ENCODE results near the gene SEZ6L.

DNA sequence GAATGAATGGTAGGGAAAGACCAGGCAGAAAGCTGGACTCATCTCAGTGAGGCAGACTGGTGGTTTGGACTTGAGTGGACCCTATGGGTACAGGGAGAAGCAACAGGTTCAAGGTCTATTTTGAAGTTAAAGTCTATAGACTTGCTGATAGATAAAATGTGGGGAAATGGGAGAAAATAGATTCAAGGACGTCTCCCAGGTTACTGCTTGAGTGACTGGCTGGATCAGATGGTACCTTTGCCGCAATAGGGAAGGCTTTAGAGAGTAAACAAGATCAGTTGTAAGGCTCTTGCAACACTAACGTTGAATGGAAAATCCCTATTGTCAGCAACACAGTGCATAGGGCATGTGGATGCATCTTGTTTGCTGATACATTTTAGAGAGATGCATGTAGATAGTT is 27.4 kb downstream of the SEZ6L start:
- TF ChIP-seq, protein P1, sequence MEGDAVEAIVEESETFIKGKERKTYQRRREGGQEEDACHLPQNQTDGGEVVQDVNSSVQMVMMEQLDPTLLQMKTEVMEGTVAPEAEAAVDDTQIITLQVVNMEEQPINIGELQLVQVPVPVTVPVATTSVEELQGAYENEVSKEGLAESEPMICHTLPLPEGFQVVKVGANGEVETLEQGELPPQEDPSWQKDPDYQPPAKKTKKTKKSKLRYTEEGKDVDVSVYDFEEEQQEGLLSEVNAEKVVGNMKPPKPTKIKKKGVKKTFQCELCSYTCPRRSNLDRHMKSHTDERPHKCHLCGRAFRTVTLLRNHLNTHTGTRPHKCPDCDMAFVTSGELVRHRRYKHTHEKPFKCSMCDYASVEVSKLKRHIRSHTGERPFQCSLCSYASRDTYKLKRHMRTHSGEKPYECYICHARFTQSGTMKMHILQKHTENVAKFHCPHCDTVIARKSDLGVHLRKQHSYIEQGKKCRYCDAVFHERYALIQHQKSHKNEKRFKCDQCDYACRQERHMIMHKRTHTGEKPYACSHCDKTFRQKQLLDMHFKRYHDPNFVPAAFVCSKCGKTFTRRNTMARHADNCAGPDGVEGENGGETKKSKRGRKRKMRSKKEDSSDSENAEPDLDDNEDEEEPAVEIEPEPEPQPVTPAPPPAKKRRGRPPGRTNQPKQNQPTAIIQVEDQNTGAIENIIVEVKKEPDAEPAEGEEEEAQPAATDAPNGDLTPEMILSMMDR (IDR thresholded peaks at IDR 0.05; ENCODE audit: low read length) = no peak
- TF ChIP-seq EZH2 (IDR thresholded peaks at IDR 0.05; ENCODE audit: borderline replicate concordance, low read length) = no peak
